ENCODE data around the gene CCP110.

- TF ChIP-seq POLR2A (IDR thresholded peaks at IDR 0.05) = no peak
- TF ChIP-seq, protein P1, sequence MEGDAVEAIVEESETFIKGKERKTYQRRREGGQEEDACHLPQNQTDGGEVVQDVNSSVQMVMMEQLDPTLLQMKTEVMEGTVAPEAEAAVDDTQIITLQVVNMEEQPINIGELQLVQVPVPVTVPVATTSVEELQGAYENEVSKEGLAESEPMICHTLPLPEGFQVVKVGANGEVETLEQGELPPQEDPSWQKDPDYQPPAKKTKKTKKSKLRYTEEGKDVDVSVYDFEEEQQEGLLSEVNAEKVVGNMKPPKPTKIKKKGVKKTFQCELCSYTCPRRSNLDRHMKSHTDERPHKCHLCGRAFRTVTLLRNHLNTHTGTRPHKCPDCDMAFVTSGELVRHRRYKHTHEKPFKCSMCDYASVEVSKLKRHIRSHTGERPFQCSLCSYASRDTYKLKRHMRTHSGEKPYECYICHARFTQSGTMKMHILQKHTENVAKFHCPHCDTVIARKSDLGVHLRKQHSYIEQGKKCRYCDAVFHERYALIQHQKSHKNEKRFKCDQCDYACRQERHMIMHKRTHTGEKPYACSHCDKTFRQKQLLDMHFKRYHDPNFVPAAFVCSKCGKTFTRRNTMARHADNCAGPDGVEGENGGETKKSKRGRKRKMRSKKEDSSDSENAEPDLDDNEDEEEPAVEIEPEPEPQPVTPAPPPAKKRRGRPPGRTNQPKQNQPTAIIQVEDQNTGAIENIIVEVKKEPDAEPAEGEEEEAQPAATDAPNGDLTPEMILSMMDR (IDR thresholded peaks at IDR 0.05) = no peak
Observed at GRCh38 chr16:19528666-19529065, 4.9 kb downstream of the CCP110 start.

All from Peyer's patch (tissue), 4 donors.